GM19193 (cell line): Measurements from ENCODE around the gene ZBTB16.

Source experiments
- POLR2A ChIP-seq: IDR thresholded peaks from 4 replicates; pipeline ENCODE4 v1.6.1; 2011; ENCODE audit not compliant: insufficient read depth, insufficient read length; ENCODE audit errors: extremely low read depth

ZBTB16 gene

DNA sequence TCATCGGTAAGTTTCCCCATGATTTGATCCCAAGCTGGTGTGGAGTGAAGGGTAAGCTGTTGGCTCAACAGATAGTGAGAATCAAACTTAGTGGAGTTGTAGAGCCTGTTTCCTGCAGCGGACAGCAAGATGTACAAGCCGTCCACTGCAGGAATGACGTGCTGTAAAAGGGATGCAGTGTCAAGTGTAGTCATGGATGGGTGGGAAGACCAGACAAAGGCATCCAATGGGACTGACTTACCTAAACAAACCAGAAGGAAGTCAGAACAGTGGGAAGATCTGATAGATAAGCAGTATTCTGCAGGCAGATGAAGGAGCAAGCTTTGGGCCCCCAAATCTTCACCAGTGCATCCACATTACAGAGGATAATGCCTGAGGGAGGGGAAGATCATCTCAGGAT lies 8.8 kb downstream of the ZBTB16 start:
- TF ChIP-seq POLR2A: no peak

DNA sequence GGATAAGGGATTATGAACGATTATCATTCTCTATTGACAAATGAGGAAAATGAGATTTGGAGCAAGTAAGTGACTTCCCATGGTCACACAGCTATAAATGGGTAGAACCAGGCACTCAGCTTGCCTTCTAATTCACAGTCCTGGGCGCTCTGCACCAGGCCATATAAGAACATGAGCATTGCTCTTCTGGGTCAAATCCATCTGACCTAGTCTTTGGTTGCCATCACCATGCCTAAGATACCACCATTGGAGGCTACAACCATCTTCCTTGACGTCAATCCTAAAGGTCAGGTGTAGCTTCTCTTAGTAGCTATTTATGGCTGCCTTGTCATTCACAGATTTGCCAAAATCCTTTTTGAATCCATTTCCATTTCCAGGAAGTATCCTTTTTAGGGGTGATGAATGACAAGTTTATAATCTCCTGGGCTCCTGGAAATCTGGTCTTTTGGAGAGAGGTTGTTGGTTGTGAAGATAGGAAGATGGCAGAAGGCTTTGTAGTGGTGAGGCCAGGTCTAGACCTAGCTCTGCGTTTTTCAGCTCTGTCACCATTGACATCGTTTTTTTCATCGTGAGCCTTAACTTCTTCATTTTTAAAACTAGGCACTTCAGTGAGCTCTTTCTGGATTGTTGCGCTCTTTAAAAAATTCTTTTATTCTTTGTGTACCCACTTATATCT lies 11.1 kb downstream of the ZBTB16 start:
- no peak for TF ChIP-seq POLR2A

DNA sequence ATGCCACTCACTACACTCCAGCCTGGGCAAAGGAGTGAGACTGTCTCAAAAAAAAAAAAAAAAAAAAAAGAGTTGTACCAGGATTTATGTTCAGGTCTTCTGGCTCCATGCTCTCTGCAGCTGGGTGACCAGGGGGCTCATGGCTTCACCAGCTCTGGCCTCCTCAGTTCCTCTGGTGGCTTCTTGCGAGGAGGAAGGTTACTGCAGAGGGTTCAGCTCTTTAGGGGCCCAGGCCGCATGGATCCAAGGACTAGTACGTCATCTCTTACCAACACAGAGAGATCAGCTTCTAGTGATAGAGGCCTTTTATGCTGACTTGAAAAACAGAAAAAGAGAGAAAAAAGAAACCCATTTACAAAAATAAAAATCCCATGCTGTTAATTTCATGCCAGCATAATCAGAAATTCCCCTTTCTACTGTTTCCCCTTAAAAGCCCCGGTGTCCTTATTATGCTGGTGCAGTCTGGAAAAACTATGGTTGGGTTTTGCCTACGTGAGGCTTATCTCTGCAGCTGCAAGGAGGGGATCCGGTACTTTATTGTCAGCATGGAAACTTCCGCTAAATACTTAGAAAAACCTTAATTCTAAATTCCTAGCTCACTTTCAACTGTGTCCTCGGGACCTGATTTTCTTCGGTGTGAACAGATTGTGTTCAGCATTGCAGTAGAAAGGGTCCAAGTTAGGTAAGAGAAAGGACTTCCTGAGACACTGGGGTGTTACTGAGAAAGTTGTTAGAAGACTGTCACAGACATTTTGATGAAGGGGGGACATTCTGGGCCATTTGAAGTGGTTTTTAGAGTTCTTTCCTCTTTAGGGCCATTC lies 13.7 kb downstream of the ZBTB16 start:
- no peak for TF ChIP-seq POLR2A

DNA sequence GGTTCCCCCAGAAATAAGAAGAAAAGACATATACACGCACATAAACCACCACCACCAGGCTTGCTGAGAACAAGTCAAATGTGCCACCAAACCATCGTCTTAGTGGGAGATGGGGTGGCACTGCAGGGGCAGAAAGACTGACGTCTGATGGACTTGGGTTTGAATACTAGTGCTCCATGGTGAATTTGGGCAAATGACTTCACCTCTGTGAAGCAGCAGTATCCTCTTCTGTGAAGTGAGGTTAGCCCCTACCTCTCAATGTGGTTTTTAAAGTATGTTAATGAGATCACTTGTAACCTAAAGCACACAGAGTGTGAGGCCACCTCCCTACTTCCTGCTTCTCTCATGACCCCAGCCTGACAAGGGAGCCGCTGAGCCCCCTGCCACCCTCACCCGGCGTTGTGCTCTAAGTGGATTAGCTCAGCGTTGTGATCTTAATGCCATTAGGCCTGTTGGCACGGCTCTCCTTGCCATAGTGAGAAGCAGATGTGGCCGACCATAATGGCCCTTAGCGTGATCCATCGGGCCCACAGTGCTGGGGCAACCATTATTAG lies 14.4 kb downstream of the ZBTB16 start:
- TF ChIP-seq POLR2A: no peak

DNA sequence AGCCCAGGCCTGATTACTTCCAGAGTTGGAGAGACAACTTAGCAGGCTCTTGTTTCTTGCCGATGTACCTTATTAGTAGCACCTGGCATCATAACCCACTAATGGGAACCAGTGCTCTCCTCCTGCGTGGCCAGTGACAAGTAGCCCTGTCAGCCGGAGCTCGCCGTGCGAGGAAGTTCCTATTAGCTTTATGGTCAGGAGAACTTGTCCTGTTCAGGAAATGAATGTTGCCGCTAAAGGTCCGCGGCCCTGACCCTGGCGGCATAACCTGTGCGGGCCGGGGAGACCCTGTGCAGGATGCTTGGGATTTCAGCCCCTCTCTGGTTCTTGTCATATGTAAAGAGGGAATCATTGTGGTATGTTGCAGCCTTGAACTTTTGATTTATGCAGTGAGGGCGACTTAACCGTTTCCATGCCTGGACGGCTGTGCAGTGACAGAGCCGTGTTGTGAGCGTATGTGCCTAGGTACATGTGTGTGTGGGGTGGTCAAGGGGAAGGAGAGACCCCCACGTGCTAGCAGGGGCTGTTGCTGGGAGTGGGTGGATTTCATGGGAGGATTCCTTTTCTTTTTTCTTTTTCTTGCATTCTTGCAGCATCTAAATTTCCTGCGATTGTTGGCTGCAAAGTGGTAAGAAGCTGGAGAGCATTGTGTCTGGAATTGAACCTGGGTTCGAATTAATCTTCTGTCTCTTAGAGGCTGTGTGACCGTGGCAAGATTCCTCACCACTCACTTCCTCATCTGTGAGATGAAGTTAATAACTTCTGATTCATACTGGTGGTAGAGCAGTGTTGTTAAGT lies 15.2 kb downstream of the ZBTB16 start:
- no peak for TF ChIP-seq POLR2A

DNA sequence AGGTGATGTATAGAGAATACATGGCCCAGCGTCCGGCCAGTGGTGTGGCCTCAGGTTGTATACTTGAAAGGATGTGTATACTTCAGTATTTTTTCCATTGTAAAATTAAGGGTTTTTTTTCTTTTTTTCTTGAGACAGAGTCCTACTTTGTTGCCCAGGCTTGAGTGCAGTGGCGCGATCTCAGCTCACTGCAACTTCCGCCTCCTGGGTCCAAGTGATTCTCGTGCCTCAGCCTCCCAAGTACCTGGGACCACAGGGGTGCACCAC lies 15.8 kb downstream of the ZBTB16 start:
- TF ChIP-seq POLR2A: no peak

DNA sequence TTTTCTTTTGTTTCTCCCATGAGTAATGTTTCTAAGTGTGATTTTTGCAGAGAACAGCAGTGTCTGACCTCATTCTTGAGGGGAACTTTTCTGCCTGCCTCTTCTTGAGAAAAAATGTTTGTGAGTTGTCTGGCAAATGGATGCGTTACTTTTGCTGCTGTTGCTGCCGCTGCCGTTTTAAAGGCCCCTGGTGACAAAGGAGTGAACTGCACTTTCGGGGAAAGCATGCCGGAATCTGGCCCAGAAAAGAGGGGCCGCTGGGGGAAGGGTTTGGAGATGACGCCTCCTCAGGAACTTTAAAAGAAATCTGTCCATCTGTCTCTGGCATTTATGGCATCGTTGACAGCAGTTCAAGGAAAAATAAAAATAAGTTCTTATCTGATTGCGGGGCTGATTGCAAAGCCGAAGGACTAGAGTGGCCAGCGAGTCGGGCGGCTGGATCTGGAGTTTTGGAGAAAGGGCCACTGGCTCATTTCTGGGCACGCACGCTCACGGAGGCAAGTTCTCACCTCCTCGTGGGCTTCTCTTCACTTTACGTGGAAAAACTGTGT lies 16.5 kb downstream of the ZBTB16 start:
- no peak for TF ChIP-seq POLR2A

DNA sequence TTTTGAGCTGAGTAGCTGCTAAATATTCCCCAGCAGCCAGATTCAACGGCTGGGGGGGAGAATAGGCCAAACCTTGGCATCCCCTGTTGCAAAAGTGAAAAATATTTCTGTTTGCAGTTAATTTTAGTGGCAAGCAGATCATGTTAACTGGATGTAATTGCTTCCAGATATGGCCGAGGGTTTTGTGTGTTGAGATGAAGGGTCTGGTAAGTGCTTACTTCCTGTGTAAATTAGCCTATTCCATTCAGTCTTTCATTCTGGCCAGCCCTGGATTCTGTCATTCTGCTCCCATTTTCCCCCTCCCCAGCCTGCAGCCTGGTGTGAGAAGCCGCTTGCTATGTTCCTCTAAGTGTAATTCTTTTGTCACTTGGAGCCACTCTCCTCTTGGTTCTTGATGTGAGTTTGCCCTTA lies 17.4 kb downstream of the ZBTB16 start:
- no peak for TF ChIP-seq POLR2A

DNA sequence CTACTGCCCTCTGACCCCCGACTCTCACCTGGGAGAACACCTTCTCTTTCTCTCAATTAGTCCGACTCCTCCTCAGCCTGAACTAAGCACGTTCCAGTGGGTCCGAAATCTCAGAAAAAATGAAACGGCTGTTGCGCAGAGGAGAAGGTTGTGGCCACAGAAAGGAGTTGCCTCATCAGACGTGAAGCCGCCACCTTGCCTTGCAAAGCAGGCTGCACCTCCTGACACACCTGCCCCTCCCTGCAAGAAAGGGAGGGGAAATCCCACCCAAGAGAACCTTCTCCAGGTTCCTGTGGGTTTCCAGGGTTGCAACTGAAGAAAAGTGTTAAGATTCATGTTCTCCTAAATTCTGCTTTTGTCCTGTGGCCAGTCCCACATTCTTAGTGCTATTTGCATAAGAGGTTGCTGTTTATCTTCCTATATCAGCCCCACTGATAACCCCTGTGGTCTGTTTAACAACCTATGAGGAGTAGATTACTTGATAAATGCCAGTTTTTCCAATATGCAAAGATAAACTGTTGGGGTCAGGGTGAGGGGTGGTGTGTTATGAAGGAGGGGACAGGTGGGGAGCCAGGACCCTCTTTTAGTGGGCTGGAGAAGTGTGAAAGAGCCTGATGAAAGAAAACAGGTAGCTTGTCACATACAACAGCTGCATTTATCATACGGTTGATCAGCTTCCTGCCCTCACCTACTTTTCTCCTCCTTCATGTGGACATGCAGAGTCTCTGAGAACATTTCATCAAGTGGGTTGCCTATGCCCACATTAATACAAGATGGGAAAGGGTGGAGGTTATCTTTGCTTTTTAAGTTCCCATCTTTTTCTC lies 18.2 kb downstream of the ZBTB16 start:
- no peak for TF ChIP-seq POLR2A

DNA sequence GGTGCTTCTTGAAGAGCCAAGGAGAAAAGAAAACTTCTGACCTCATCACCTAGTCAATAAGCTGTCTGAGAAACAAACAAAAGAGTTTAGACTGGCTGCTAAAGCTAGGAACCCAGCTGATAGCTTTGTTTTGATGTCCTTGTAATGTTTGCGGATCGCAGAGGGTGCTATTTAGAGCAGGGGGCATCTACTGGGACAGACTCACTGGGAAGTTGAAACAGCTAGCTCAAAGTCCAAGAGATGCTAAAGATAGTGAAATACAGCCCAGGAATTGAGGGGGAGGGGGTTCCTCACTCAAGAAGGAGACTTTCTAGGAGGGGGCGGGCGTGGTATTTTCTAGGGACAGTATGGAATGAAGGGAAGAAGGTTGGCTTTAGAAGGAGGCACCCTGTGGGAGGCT lies 18.9 kb downstream of the ZBTB16 start:
- TF ChIP-seq POLR2A: no peak

DNA sequence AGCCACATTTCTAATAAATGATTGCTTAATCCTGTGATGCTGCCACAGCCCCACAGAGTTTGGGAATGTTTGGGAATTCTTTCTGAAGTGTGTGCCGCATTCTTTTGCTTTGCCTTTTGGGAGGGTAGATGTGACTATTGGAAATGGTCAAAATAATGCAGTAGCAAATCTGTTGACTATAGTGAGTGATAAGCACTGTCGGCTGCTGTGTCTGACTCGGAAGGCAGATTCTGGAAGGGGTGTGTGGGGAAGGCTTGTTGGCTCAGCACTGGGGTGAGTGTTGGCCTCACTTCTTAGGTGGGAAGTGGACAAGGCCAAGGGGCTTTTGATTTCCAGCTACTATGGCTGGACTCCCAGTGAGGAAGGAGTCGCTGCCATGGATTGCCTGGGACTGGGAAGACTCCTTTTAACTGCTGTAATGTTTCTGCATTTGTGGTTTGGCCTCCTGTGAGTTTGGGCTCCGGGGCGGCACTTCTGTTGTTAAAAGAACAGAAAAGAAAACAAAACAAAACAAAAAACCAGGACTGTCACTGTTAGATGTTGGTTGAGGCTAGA lies 20.1 kb downstream of the ZBTB16 start:
- TF ChIP-seq POLR2A: no peak

DNA sequence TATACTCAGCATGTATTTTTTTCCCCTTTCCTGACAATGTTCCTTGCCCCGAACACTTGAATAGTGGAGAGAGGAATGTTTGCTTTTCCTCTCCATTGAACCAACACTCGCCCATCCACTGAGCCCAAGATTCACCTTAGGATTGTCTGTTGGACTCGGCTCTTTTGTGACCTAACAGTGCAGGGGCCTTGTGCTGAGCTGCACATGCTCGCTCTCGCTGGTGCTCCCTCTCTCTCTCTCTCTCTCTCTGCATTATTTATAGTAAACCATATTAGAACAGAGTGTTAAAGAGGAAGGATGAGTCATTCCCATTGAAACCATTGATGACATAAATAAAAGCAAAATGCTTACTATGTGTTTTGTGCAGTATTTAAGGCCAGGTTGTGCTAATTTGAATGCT lies 20.7 kb downstream of the ZBTB16 start:
- no peak for TF ChIP-seq POLR2A

DNA sequence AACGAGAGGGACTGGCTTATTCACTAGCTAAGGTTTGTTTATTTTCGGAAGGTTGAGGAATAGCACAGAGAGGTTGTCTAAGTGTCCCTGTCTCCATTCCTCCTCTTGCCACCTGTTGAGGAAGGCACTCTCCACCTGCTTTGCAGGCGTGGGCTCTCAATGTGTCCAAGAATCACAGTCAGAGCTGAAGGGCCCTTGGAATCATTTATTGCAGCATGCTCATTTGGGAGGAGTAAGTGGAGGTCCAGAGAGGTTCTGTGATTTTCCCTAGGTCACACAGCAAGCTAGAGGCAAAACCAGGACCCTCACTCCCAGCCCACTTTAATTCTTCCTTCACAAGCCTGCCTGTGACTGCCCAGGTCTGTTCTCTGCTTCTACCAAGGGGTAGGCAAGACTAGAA lies 21.3 kb downstream of the ZBTB16 start:
- no peak for TF ChIP-seq POLR2A
